H1 (cell line): ENCODE results near the gene KCNH6. TPM values are rescaled to one million over a fixed set of nuclear protein-coding genes. Genes with fewer than 3 reads are reported as not detected.

Experiments used
- CTCF ChIA-PET: fragments of 300-600 bp; sonication (Branson Sonifier 250); formaldehyde crosslinking; loops from one replicate; lab custom pipeline; 2021; ENCODE audit not compliant: partially characterized antibody; lab: Charles Lee
- POLR2A ChIA-PET: fragments of 300-600 bp; sonication (Branson Sonifier 250); formaldehyde crosslinking; loops from one replicate; lab custom pipeline; 2021; ENCODE audit warnings: inconsistent platforms; ENCODE audit not compliant: partially characterized antibody; lab: Charles Lee
- DNase-seq, 2 experiments: peaks; one replicate each; pipeline versions ENCODE4 v3.0.0 to v3.0.0-alpha.2; 2010 to 2022; ENCODE audit warnings: low spot score in 2 of 2, low read depth in 1 of 2, mixed read lengths in 1 of 2
- FAIRE-seq: peaks from 2 replicates; lab custom pipeline; 2011; peaks lifted over from hg19 to GRCh38; lab: Jason Lieb, UNC
- H2AFZ ChIP-seq: 2 replicates; pipeline ENCODE4 v1.8.1; 2012; ENCODE audit warnings: low read length, inconsistent platforms
- H2AK5ac ChIP-seq: 2 replicates; pipeline ENCODE4 v1.6.1; 2013; ENCODE audit warnings: low read depth, low read length
- H2BK120ac ChIP-seq: replicated peaks from 2 replicates; pipeline ENCODE3; 2013; ENCODE audit warnings: low read depth, low read length, inconsistent platforms
- H2BK12ac ChIP-seq: 2 replicates; pipeline ENCODE4 v1.6.1; 2013; ENCODE audit warnings: low read depth, low read length
- H2BK15ac ChIP-seq: 2 replicates; pipeline ENCODE4 v1.6.1; 2013; ENCODE audit warnings: low read length
- H2BK20ac ChIP-seq: 2 replicates; pipeline ENCODE4 v1.6.1; 2013; ENCODE audit warnings: low read length
- H2BK5ac ChIP-seq: 2 replicates; pipeline ENCODE4 v1.6.1; 2013; ENCODE audit warnings: low read depth, low read length
- H3K14ac ChIP-seq: 2 replicates; pipeline ENCODE4 v1.6.1; 2013; ENCODE audit warnings: inconsistent platforms; ENCODE audit not compliant: insufficient read length
- H3K18ac ChIP-seq: 2 replicates; pipeline ENCODE4 v1.6.1; 2013; ENCODE audit warnings: low read length; ENCODE audit errors: extremely low read depth
- H3K23ac ChIP-seq: 2 replicates; pipeline ENCODE4 v1.6.1; 2013; ENCODE audit warnings: inconsistent platforms; ENCODE audit not compliant: insufficient read length
- H3K23me2 ChIP-seq: 2 replicates; pipeline ENCODE4 v1.6.1; 2013; ENCODE audit warnings: low read depth, low read length
- H3K27ac ChIP-seq: 2 replicates; pipeline ENCODE4 v1.6.1; 2011; ENCODE audit warnings: low read depth, low read length, inconsistent platforms
- H3K27me3 ChIP-seq, 4 experiments: replicated peaks in 1 of 4; 1 replicate in 1 of 4; 2 replicates in 3 of 4; pipeline versions ENCODE4 v1.6.1 to v1.8.1; 2011 to 2013; ENCODE audit warnings: low read length in 3 of 4, mild to moderate bottlenecking in 3 of 4, inconsistent platforms in 2 of 4, mixed read lengths in 2 of 4, moderate library complexity in 1 of 4; ENCODE audit not compliant: control insufficient read depth in 3 of 4, insufficient read depth in 3 of 4; ENCODE audit errors: extremely low read depth in 1 of 4
- H3K36me3 ChIP-seq, 4 experiments: 2 replicates each; pipeline versions ENCODE4 v1.6.1 to v1.8.1; 2011 to 2013; ENCODE audit warnings: mild to moderate bottlenecking in 4 of 4, low read length in 3 of 4, moderate library complexity in 2 of 4, control low read depth in 1 of 4, inconsistent platforms in 1 of 4; ENCODE audit not compliant: insufficient read depth in 4 of 4, control insufficient read depth in 2 of 4
- H3K4ac ChIP-seq: replicated peaks from 2 replicates; pipeline ENCODE3; 2013; ENCODE audit warnings: low read length, low read depth, mixed read lengths, inconsistent platforms; ENCODE audit not compliant: insufficient read length
- H3K4me1 ChIP-seq, 4 experiments: replicated peaks in 1 of 4; 1 replicate in 1 of 4; 2 replicates in 3 of 4; pipeline versions ENCODE4 v1.6.1 to v1.8.1; 2011 to 2013; ENCODE audit warnings: low read length in 3 of 4, inconsistent platforms in 2 of 4, mixed read lengths in 1 of 4; ENCODE audit not compliant: insufficient read depth in 4 of 4, control insufficient read depth in 3 of 4
- H3K4me2 ChIP-seq, 2 experiments: 2 replicates each; pipeline versions ENCODE4 v1.6.1 to v1.8.1; 2011 to 2013; ENCODE audit warnings: low read depth in 2 of 2, low read length in 2 of 2, control low read depth in 1 of 2, inconsistent platforms in 1 of 2, mild to moderate bottlenecking in 1 of 2; ENCODE audit not compliant: insufficient read depth in 1 of 2
- H3K4me3 ChIP-seq, 4 experiments: fragments of 200-600, 300-600 bp in 1 of 4; sonication (generic), shearing (Covaris generic), sonication (Bioruptor Twin) in 1 of 4; 2 replicates each; pipeline versions ENCODE4 v1.5.1 to v1.8.1; 2011 to 2016; ENCODE audit warnings: low read length in 4 of 4, low read depth in 3 of 4, control low read depth in 2 of 4, inconsistent platforms in 2 of 4, mild to moderate bottlenecking in 2 of 4, mixed read lengths in 1 of 4, moderate library complexity in 1 of 4; ENCODE audit not compliant: insufficient read depth in 2 of 4; ENCODE audit errors: extremely low read depth in 1 of 4
- H3K56ac ChIP-seq: replicated peaks from 2 replicates; pipeline ENCODE3; 2013; ENCODE audit warnings: low read depth, mild to moderate bottlenecking, mixed read lengths, low read length, inconsistent platforms; ENCODE audit not compliant: insufficient read length
- H3K79me1 ChIP-seq: 2 replicates; pipeline ENCODE4 v1.6.1; 2013; ENCODE audit warnings: low read depth, low read length, control low read depth
- H3K79me2 ChIP-seq, 2 experiments: 2 replicates each; pipeline versions ENCODE4 v1.6.1 to v1.8.1; 2012 to 2013; ENCODE audit warnings: low read length in 2 of 2, mild to moderate bottlenecking in 2 of 2, inconsistent platforms in 1 of 2; ENCODE audit not compliant: insufficient read depth in 2 of 2, control insufficient read depth in 1 of 2
- H3K9ac ChIP-seq, 4 experiments: replicated peaks in 1 of 4; 1 replicate in 1 of 4; 2 replicates in 3 of 4; pipeline versions ENCODE4 v1.6.1 to v1.8.1; 2011 to 2013; ENCODE audit warnings: low read depth in 3 of 4, low read length in 3 of 4, control low read depth in 2 of 4, mild to moderate bottlenecking in 2 of 4, moderate library complexity in 2 of 4, inconsistent platforms in 1 of 4; ENCODE audit errors: extremely low read depth in 1 of 4
- H3K9me3 ChIP-seq, 2 experiments: 2 replicates each; pipeline versions ENCODE4 v1.6.1 to v1.8.1; 2012 to 2013; ENCODE audit warnings: mild to moderate bottlenecking in 2 of 2, moderate library complexity in 2 of 2, control low read depth in 1 of 2, inconsistent platforms in 1 of 2, low read depth in 1 of 2, low read length in 1 of 2, mixed read lengths in 1 of 2; ENCODE audit not compliant: insufficient read depth in 2 of 2
- H4K20me1 ChIP-seq, 2 experiments: replicated peaks in 1 of 2; 2 replicates each; pipeline versions ENCODE3 to v1.8.1; 2011 to 2013; ENCODE audit warnings: inconsistent platforms in 2 of 2, low read length in 2 of 2, mild to moderate bottlenecking in 1 of 2; ENCODE audit not compliant: insufficient read depth in 2 of 2, control insufficient read depth in 1 of 2
- H4K5ac ChIP-seq: 2 replicates; pipeline ENCODE4 v1.6.1; 2013; ENCODE audit warnings: low read length, low read depth, mixed read lengths, inconsistent platforms; ENCODE audit not compliant: insufficient read length
- H4K8ac ChIP-seq: 2 replicates; pipeline ENCODE4 v1.8.0; 2013; ENCODE audit warnings: mild to moderate bottlenecking, moderate library complexity, low read length, inconsistent platforms; ENCODE audit not compliant: insufficient read depth; ENCODE audit errors: extremely low read depth
- H4K91ac ChIP-seq: replicated peaks from 2 replicates; pipeline ENCODE3; 2013; ENCODE audit warnings: low read length, mixed read lengths, inconsistent platforms; ENCODE audit not compliant: insufficient read length
- ASH2L ChIP-seq: fragments of 200-600, 300-600 bp; sonication (generic); IDR thresholded peaks from one replicate; pipeline ENCODE4 v1.7.1; 2017; ENCODE audit warnings: low read length
- BCL11A ChIP-seq, 2 experiments: IDR thresholded peaks; one replicate each; pipeline ENCODE4 v1.6.1; 2011; ENCODE audit warnings: low read depth in 2 of 2, low read length in 2 of 2, mild to moderate bottlenecking in 2 of 2
- CBX5 ChIP-seq: fragments of 300-800, 300-1000 bp; sonication (generic); IDR thresholded peaks from 2 replicates; pipeline ENCODE4 v1.7.1; 2016; ENCODE audit warnings: antibody characterized with exemption, low read length, low read depth
- CBX8 ChIP-seq: fragments of 300-800, 300-1000 bp; sonication (generic); IDR thresholded peaks from 2 replicates; pipeline ENCODE4 v1.7.1; 2016; ENCODE audit warnings: low read depth, low read length, borderline replicate concordance
- EGR1 ChIP-seq: IDR thresholded peaks from 2 replicates; pipeline ENCODE4 v1.6.1; 2011; ENCODE audit warnings: low read depth, low read length, borderline replicate concordance
- GTF2F1 ChIP-seq: IDR thresholded peaks from 2 replicates; pipeline ENCODE4 v1.6.1; 2012; ENCODE audit warnings: low read depth, low read length, improper control_type of control experiment, borderline replicate concordance
- JUND ChIP-seq: IDR thresholded peaks from 2 replicates; pipeline ENCODE4 v1.6.1; 2011; ENCODE audit warnings: mild to moderate bottlenecking, improper control_type of control experiment, low read length
- KDM1A ChIP-seq: fragments of 200-600, 300-600 bp; sonication (generic); IDR thresholded peaks from 2 replicates; pipeline ENCODE4 v1.7.1; 2016; ENCODE audit warnings: mild to moderate bottlenecking, low read length, borderline replicate concordance
- POLR2A ChIP-seq, 2 experiments: IDR thresholded peaks; 1 replicate in 1 of 2; 2 replicates in 1 of 2; pipeline ENCODE4 v1.6.1; 2011; ENCODE audit warnings: low read depth in 2 of 2, low read length in 2 of 2, mild to moderate bottlenecking in 2 of 2; ENCODE audit errors: control extremely low read depth in 1 of 2
- POLR2AphosphoS5 ChIP-seq: IDR thresholded peaks from 2 replicates; pipeline ENCODE4 v1.6.1; 2011; ENCODE audit warnings: low read depth, low read length
- RXRA ChIP-seq: IDR thresholded peaks from 2 replicates; pipeline ENCODE4 v1.6.1; 2011; ENCODE audit warnings: low read depth, mild to moderate bottlenecking, low read length, moderate library complexity; ENCODE audit not compliant: insufficient read depth
- SIRT6 ChIP-seq: IDR thresholded peaks from one replicate; pipeline ENCODE4 v1.7.1; 2012; ENCODE audit warnings: low read length, inconsistent platforms
- SP1 ChIP-seq: IDR thresholded peaks from 2 replicates; pipeline ENCODE4 v1.6.1; 2011; ENCODE audit warnings: low read depth, low read length
- SP4 ChIP-seq: IDR thresholded peaks from 2 replicates; pipeline ENCODE4 v1.6.1; 2012; ENCODE audit warnings: low read length, inconsistent platforms
- SUZ12 ChIP-seq: fragments of 200-600 bp; sonication (generic); IDR thresholded peaks from 2 replicates; pipeline ENCODE4 v1.6.1; 2012; ENCODE audit warnings: mild to moderate bottlenecking, inconsistent platforms, low read length, moderate library complexity, mixed read lengths
- TEAD4 ChIP-seq: IDR thresholded peaks from 2 replicates; pipeline ENCODE4 v1.6.1; 2012; ENCODE audit warnings: low read depth, low read length, inconsistent platforms, mixed read lengths
- ZNF274 ChIP-seq: IDR thresholded peaks from 2 replicates; pipeline ENCODE4 v1.7.0; 2012; ENCODE audit warnings: low read length, borderline replicate concordance; ENCODE audit errors: extremely low read depth
- WGBS, 2 experiments: shearing (Covaris generic) in 1 of 2; methylation state at CpG; one replicate each; pipeline versions ENCODE4 v1.1.6 to v1.1.7; 2013 to 2015; ENCODE audit warnings: low lambda C conversion rate in 2 of 2, mixed read lengths in 2 of 2, inconsistent platforms in 1 of 2, low coverage in 1 of 2, missing lambda C conversion rate in 1 of 2; ENCODE audit not compliant: insufficient replicate concordance in 2 of 2, insufficient coverage in 1 of 2, insufficient read length in 1 of 2; ENCODE audit errors: extremely low coverage in 1 of 2, missing lambda C conversion rate in 1 of 2; 5-methylcytosine and 5-hydroxymethylcytosine counted together
- polyA plus RNA-seq, 7 experiments: library from polyadenylated mRNA; depleted of rRNA in 3 of 7; stranded (reverse) in 5 of 7; unstranded in 2 of 7; fragments of >200 nt in 5 of 7; fragments of 200-250 nt in 2 of 7; gene quantifications; 1 replicate in 5 of 7; 2 replicates in 1 of 7; 4 replicates in 1 of 7; pipeline versions ENCODE4 v1.2.1 to v1.2.3, GENCODE V29; 2011 to 2013; ENCODE audit warnings: missing spikeins in 2 of 7, mixed read lengths in 2 of 7
- total RNA-seq: library from RNA; stranded (reverse); fragmentation: NEBNext Ultra II Directional; extraction: Animal tissue kit (Norgen Biotek cat#: 25700); gene quantifications from 2 replicates; pipeline ENCODE4 v1.2.1, GENCODE V29; 2021

KCNH6 gene
- total and polyA plus RNA-seq, 2 of the 8 experiments (the other 6 are each of a cell fraction or from before 2014, with no cell fraction given) = 1.8 to 3.6 TPM

- no peak overlapping the region for H3K4me3 ChIP-seq
- 90% methylated on average over 9 of the region's 9 CpGs; no CpG with 5 or more reads in 1 of the 2 experiments for whole genome bisulfite sequencing, 2 experiments
- no peak overlapping the region for H2BK15ac ChIP-seq
- H3K18ac ChIP-seq = no peak overlapping the region
- H3K4me1 ChIP-seq = peaks cover 0 to 2% (median under 1%) of the 10 kb centered on the region in 4 experiments; a peak in 4 of 7 replicates
- no peaks in the 10 kb centered on the region for H3K79me1 ChIP-seq
- no peak overlapping the region for H2BK5ac ChIP-seq
- no peaks in the 10 kb centered on the region for H4K20me1 ChIP-seq
- no peak overlapping the region for H2BK12ac ChIP-seq
- POLR2A ChIA-PET = no interaction called here
- no peak overlapping the region for H3K23ac ChIP-seq
- DNase-seq = no peak
- H2BK20ac ChIP-seq = no peak overlapping the region
- H3K4me2 ChIP-seq = no peak overlapping the region
- no peak overlapping the region for H3K9ac ChIP-seq
- no peak overlapping the region for H3K56ac ChIP-seq
- peaks cover 7% of the 10 kb centered on the region; the same call in 1 of the 2 replicates for H3K23me2 ChIP-seq
- peaks cover 0 to 10% (median 5%) of the 10 kb centered on the region in 4 experiments; a peak in 5 of 7 replicates for H3K27me3 ChIP-seq
- no peak overlapping the region for H4K5ac ChIP-seq
- H3K27ac ChIP-seq = no peak overlapping the region
- H3K9me3 ChIP-seq = no peaks in the 10 kb centered on the region
- H2AFZ ChIP-seq = no peak overlapping the region
- no peak overlapping the region for H4K8ac ChIP-seq
- CTCF ChIA-PET = interaction anchor here (1.1 kb wide), 1 partner anchor 84 kb away, joined by 4 read pairs; no protein-coding TSS in a partner anchor
- H2BK120ac ChIP-seq = no peak overlapping the region
- no peaks in the 10 kb centered on the region for H3K36me3 ChIP-seq
- no peak overlapping the region for H2AK5ac ChIP-seq
- H3K4ac ChIP-seq = no peak overlapping the region
- H3K14ac ChIP-seq = no peak overlapping the region
- FAIRE-seq = no peak
- no peaks in the 10 kb centered on the region for H3K79me2 ChIP-seq
- no peak overlapping the region for H4K91ac ChIP-seq
- TF ChIP-seq RXRA = no peak
- no peak for TF ChIP-seq ZNF274
- no peak for TF ChIP-seq CBX5
- TF ChIP-seq TEAD4 = no peak
- TF ChIP-seq CBX8 = no peak
- TF ChIP-seq POLR2AphosphoS5 = no peak
- no peak for TF ChIP-seq BCL11A (IDR thresholded peaks at IDR 0.05; ENCODE audit: low read depth in 2 of 2, low read length in 2 of 2)
- TF ChIP-seq SP4 = no peak
- TF ChIP-seq EGR1 = no peak
- TF ChIP-seq SP1 = no peak
- no peak for TF ChIP-seq POLR2A (IDR thresholded peaks at IDR 0.05; ENCODE audit: control extremely low read depth in 1 of 2, low read depth in 2 of 2, low read length in 2 of 2)
- TF ChIP-seq SIRT6 = no peak
- TF ChIP-seq KDM1A = no peak
- no peak for TF ChIP-seq GTF2F1
- no peak for TF ChIP-seq JUND
- TF ChIP-seq ASH2L = no peak
- no peak for TF ChIP-seq SUZ12
These were observed 5.0 kb downstream of the KCNH6 start for GRCh38 chr17:63528183-63528582.
